Spinal cord (tissue), 10 donors: ENCODE data around the gene APOO. TPM values are rescaled to one million over a fixed set of nuclear protein-coding genes. Genes with fewer than 3 reads are reported as not detected.
A peak's percentile ranks its signal among the peaks of the same experiment; 100 is the strongest.

Experiments
- DNase-seq, 6 donors: peaks; one replicate each; pipeline versions ENCODE4 v3.0.0 to v3.0.0-alpha.2; 2013 to 2015; ENCODE audit warnings: low spot score in 6 of 6, low read depth in 4 of 6
- H3K27ac ChIP-seq: one replicate; pipeline ENCODE4 v1.5.1; 2013; ENCODE audit warnings: low read depth, low read length, control low read depth
- H3K27me3 ChIP-seq: one replicate; pipeline ENCODE4 v1.6.1; 2013; ENCODE audit warnings: low read length; ENCODE audit not compliant: control insufficient read depth, insufficient read depth
- H3K36me3 ChIP-seq: one replicate; pipeline ENCODE4 v1.6.1; 2013; ENCODE audit warnings: low read length; ENCODE audit not compliant: control insufficient read depth, insufficient read depth
- H3K4me1 ChIP-seq: one replicate; pipeline ENCODE4 v1.6.1; 2013; ENCODE audit warnings: low read length; ENCODE audit not compliant: control insufficient read depth, insufficient read depth
- H3K4me3 ChIP-seq: one replicate; pipeline ENCODE4 v1.5.1; 2013; ENCODE audit warnings: low read depth, low read length, control low read depth
- H3K9me3 ChIP-seq: one replicate; pipeline ENCODE4 v1.6.1; 2013; ENCODE audit warnings: low read length; ENCODE audit not compliant: control insufficient read depth, insufficient read depth
- WGBS: methylation state at CpG from one replicate; pipeline ENCODE4 v1.1.5; 2013; ENCODE audit warnings: missing lambda C conversion rate; ENCODE audit not compliant: insufficient coverage; 5-methylcytosine and 5-hydroxymethylcytosine counted together
- polyA plus RNA-seq, 2 donors: library from polyadenylated mRNA; unstranded; fragments of 120-200 nt; gene quantifications; one replicate each; pipeline ENCODE4 v1.2.1, GENCODE V29; 2013; ENCODE audit not compliant: insufficient read length in 2 of 2
- total RNA-seq, 2 donors: library from RNA; depleted of rRNA in 1 of 2; stranded (reverse); fragments of 120-200 nt in 1 of 2; fragments of >200 nt in 1 of 2; gene quantifications; one replicate each; pipeline versions ENCODE4 v1.2.3 to v1.2.4, GENCODE V29; 2013 to 2014
- donor health status: healthy.

APOO gene
- total and polyA plus RNA-seq, 4 donors = 34.5 to 79.7 (median 61.6) TPM

DNA sequence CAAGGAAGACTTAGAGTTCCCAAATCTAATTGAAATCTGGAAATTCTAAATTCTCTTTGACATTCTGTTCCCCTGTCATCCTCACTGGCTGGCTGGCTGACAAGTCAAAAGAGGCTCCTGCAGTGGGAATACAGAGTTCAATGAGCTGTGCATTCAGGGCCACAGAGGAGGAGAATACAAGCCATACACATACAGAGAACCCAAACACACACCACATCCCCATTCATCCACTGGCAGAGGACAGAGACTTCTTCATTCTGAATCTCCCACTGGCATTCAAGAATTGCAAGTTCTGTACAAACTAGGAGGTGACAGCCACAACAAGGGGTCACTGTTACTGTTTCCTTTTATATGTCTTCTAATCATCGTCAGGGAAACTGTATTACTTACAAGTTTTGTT is 75.0 kb downstream of the APOO start:
- peaks cover 2% of the 10 kb centered on the region for H3K27me3 ChIP-seq
- H3K27ac ChIP-seq = no peak overlapping the region
- H3K9me3 ChIP-seq = no peaks in the 10 kb centered on the region
- H3K4me1 ChIP-seq = no peaks in the 10 kb centered on the region
- no peaks in the 10 kb centered on the region for H3K36me3 ChIP-seq
- WGBS = no CpG with 5 or more reads among the region's 1 CpG
- DNase-seq = peak in 3 of 6 donors; percentile 31 to 68 (median 49)
- no peak overlapping the region for H3K4me3 ChIP-seq

DNA sequence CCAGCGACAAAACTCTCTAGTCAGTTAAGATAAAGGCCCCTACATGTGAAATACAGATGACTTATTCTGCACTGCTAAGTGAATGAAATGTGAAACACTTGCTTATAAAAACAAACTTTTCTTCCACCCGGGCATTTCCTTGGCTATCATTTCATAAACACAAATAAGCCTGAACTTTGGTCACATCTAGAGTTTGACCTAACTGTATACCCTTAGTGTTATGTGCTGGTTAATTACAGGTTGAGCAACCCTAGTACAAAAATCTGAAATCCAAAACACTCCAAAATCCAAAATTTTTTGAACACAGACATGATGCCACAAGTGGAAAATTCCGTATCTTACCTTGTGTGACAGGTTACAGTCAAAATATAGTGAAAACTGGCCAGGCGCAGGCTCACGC is 78.9 kb downstream of the APOO start:
- no peak overlapping the region for H3K4me3 ChIP-seq

DNA sequence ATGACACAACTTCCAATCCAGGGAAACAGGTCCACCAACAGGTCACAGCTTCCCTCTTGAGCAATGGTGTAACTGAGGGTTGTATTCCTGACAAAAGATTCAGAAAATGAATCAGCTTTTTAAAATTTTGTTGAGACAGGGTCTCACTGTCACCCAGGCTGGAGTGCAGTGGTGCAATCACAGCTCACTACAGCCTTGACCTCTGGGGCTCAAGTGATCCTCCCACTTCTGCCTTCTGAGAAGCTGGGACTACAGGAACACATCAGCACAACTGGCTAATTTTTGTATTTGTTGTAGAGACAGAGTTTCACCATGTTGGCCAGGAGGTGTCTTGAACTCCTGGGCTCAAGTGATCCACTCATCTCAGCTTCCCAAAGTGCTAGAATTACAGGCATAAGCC is 81.1 kb downstream of the APOO start:
- Histone ChIP-seq H3K36me3 (no peaks in the 10 kb centered on the region), H3K4me1 (peaks cover 9% of the 10 kb centered on the region), H3K27me3 (peaks cover 4% of the 10 kb centered on the region), H3K4me3 (no peak overlapping the region), H3K27ac (no peak overlapping the region), H3K9me3 (peaks cover 1% of the 10 kb centered on the region)
- DNase-seq = no peak

More for the DNA sequence above, 78.9 kb downstream of the APOO start:
- Histone ChIP-seq H3K4me1 (no peaks in the 10 kb centered on the region), H3K27ac (no peak overlapping the region), H3K36me3 (no peaks in the 10 kb centered on the region), H3K9me3 (peaks cover 1% of the 10 kb centered on the region), H3K27me3 (peaks cover 4% of the 10 kb centered on the region)
- 94% methylated on average over 3 of the region's 5 CpGs for WGBS
- no peak for DNase-seq

DNA sequence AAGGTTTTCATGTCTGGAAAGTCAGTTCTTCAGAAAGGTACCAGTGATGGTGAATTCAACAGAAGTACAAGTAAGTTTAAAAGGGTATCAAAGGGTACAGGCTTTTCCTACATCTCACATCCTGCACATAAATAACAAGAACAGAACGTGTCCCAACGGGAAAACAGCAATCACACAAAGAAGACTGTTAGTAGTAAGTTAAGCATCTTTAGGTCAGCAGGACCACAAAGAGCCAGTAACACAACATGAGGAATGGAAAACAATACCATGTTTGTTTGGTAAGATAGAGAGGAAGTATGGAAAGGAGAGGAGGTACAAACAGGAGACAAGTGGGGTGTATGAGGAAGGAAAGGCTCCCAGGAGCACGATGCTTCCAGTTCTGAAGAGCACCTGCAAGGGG is 81.5 kb downstream of the APOO start:
- peaks cover 1% of the 10 kb centered on the region for H3K9me3 ChIP-seq
- H3K27ac ChIP-seq = no peak overlapping the region
- WGBS = 92% methylated on average over 2 of the region's 3 CpGs
- no peaks in the 10 kb centered on the region for H3K36me3 ChIP-seq
- H3K27me3 ChIP-seq = peaks cover 2% of the 10 kb centered on the region
- H3K4me3 ChIP-seq = no peak overlapping the region
- H3K4me1 ChIP-seq = peaks cover 10% of the 10 kb centered on the region
- no peak for DNase-seq

DNA sequence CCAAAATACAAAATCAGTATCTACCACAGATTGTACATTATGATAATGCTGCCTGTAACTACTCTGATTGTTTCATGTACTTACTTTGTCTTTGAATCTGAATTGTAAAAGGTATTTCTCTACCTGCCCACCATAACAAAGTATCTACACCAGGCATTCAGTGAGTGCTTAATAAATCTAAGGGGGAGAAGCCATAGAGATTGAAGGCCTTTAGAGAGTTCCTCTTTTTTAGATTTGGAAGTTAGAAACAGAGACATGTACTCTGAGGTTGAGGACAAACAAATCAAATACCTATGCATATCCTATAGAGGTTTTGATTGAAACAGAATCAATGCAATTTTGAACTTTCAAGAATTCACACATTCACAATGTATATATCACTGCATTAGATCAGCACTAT is 82.1 kb downstream of the APOO start:
- DNase-seq = no peak
- no peaks in the 10 kb centered on the region for H3K36me3 ChIP-seq
- no peak overlapping the region for H3K27ac ChIP-seq
- no peak overlapping the region for H3K4me3 ChIP-seq
- peaks cover 1% of the 10 kb centered on the region for H3K9me3 ChIP-seq
- H3K4me1 ChIP-seq = peaks cover 10% of the 10 kb centered on the region
- peaks cover 2% of the 10 kb centered on the region for H3K27me3 ChIP-seq

DNA sequence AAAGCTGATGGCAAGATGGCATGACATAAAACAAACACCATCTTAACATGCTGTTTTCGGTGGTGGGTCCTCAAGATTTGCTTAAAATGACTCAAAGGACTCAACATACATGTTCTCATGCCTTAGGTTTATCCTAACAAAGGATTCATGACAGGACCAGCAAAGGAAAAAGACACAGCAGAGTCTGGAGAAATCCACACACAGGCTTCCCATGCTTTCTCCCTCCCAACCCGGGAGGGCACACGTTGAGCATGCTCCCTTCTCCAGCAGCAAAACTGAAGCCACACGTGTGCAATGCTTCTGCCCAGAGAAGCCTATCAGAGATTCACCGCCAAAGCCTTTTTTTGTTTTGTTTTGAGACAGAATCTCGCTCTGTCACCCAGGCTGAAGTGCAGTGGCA is 84.9 kb downstream of the APOO start:
- DNase-seq = no peak
- H3K36me3 ChIP-seq = no peaks in the 10 kb centered on the region
- peaks cover 10% of the 10 kb centered on the region for H3K4me1 ChIP-seq
- peaks cover 1% of the 10 kb centered on the region for H3K9me3 ChIP-seq
- no peak overlapping the region for H3K4me3 ChIP-seq
- 68% methylated on average over 6 of the region's 6 CpGs for WGBS
- peaks cover 4% of the 10 kb centered on the region for H3K27me3 ChIP-seq
- H3K27ac ChIP-seq = peak overlapping the region; percentile 29

DNA sequence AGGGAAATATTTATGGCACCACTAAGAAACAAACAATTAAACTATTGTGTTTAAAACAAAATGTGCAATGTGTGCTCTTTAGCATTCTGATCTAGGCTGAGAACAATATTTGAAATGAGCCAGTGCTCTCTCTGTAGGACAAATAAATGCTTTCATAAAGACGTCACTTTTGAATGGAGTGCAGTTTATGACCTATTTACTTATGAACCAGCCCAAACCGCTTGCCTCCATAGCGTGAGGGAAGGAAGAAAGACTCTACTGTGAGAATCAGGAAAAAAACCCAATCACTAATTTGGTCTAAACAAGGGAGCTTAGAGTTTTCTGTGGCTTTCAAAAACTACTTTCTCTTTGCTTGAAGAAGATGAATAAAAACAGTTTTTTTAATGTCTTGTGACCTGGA is 85.3 kb downstream of the APOO start:
- H3K9me3 ChIP-seq = peaks cover 1% of the 10 kb centered on the region
- H3K4me1 ChIP-seq = peaks cover 10% of the 10 kb centered on the region
- peaks cover 4% of the 10 kb centered on the region for H3K27me3 ChIP-seq
- peak overlapping the region; percentile 33 for H3K27ac ChIP-seq
- WGBS = no CpG with 5 or more reads among the region's 3 CpGs
- H3K4me3 ChIP-seq = no peak overlapping the region
- peak in 2 of 6 donors; percentile 18 to 48 for DNase-seq
- no peaks in the 10 kb centered on the region for H3K36me3 ChIP-seq

DNA sequence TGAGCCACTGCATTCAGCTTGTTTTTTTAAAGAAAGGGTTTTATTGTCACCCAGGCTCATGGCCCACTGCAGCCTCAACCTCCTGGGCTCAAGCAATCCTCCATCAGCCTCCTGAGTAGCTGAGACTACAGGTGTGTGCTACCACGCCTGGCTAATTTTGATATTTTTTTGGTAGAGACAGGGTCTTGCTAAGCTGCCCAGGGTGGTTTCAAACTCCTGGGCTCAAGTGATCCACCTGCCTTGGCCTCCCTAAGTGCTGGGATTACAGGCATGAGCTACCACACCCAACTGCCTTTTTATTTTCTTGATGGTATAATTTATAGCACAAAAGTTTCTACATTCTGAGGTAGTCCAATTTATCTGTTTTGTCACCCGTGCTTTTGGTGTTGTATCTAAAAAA is 85.9 kb downstream of the APOO start:
- DNase-seq = no peak
- 83% methylated on average over 1 of the region's 2 CpGs for WGBS
- Histone ChIP-seq H3K9me3 (peaks cover under 1% of the 10 kb centered on the region), H3K4me1 (peaks cover 10% of the 10 kb centered on the region), H3K27ac (peak overlapping the region; percentile 33), H3K27me3 (peaks cover 4% of the 10 kb centered on the region), H3K4me3 (no peak overlapping the region), H3K36me3 (no peaks in the 10 kb centered on the region)

DNA sequence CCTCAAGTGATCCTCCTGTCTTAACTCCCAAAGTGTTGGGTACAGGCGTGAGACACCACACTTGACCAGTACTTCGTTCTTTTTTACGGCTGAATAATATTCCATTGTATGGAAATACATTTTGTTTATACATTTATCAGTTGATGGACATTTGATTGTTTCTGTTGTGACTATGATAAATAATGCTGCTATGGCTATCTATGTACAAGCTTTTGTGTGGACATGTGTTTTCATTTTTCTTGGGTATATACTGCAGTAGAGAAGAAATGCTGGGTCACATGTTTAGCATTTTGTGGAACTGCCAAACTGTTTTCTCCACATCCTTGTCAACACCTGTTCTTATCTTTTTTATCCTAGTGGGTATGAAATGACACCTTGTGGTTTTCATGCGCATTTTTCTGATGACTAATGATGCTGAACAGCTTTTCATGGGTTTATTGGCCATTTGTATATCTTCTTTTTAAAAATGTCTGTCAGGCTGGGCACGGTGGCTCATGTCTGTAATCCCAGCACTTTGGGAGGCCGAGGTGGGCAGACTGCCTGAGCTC is 87.4 kb downstream of the APOO start:
- 80% methylated on average over 2 of the region's 6 CpGs for WGBS
- peaks cover 10% of the 10 kb centered on the region for H3K4me1 ChIP-seq
- DNase-seq = no peak
- H3K27me3 ChIP-seq = peaks cover 7% of the 10 kb centered on the region
- no peaks in the 10 kb centered on the region for H3K9me3 ChIP-seq
- H3K4me3 ChIP-seq = no peak overlapping the region
- no peak overlapping the region for H3K27ac ChIP-seq
- no peaks in the 10 kb centered on the region for H3K36me3 ChIP-seq

DNA sequence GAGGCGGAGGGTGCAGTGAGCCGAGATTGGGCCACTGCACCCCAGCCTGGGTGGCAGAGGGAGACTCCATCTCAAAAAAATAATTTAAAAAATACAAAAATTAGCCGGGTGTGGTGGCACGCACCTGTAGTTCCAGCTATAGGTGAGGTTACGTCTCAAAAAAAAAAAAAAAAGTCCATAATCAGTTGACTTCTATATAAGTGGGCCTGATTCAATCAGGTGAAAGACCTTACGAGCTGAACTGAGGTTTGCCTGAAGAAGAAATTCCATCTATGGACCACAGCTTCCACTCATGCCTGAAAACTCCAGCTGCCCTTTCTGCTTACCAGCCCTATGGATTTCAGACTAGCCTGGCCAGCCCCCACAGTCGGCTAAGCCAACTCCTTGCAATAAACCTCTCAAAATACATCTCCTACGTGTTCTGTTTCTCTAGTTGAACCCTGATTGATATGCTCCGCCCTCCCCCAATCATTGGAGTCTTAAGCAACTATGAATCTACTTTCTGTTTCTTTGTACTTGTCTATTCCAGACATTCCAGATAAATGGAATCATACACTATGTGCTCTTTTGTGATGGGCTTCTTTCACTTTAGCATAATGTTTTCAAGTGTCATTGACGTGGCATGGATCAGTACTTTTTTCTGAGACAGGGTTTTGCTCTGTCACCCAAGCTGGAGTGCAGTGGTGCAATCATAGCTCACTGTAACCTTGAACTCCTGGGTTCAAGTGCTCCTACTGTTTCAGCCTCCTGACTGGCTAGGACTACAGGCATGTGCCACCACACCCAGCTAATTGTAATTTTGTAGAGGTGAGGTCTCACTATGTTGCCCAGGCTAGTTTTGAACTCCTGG is 88.1 kb downstream of the APOO start:
- Histone ChIP-seq H3K27me3 (peaks cover 7% of the 10 kb centered on the region), H3K36me3 (no peaks in the 10 kb centered on the region), H3K9me3 (no peaks in the 10 kb centered on the region), H3K4me1 (peaks cover 10% of the 10 kb centered on the region), H3K27ac (no peak overlapping the region), H3K4me3 (no peak overlapping the region)
- WGBS = 80% methylated on average over 4 of the region's 10 CpGs
- DNase-seq = no peak
